Tibial nerve (tissue), 4 donors: ENCODE results near the gene ROGDI. TPM values are rescaled to one million over a fixed set of nuclear protein-coding genes. Genes with fewer than 3 reads are reported as not detected.

ENCODE experiments used
- DNase-seq, 2 donors: peaks; one replicate each; pipeline ENCODE4 v3.0.0-alpha.2; 2019; ENCODE audit warnings: low spot score in 2 of 2
- H3K27ac ChIP-seq, 4 donors: fragments of 200-600 bp; sonication (generic) in 3 of 4; one replicate each; pipeline ENCODE4 v1.5.1; 2017 to 2019; ENCODE audit warnings: mild to moderate bottlenecking in 1 of 4
- H3K27me3 ChIP-seq, 2 donors: fragments of 200-600 bp; sonication (generic) in 1 of 2; one replicate each; pipeline versions ENCODE4 v1.5.1 to v1.6.0; 2017 to 2019
- H3K36me3 ChIP-seq, 3 donors: fragments of 200-600 bp; sonication (generic); one replicate each; pipeline ENCODE4 v1.5.1; 2018 to 2019
- H3K4me1 ChIP-seq, 4 donors: fragments of 200-600 bp; sonication (generic) in 3 of 4; one replicate each; pipeline ENCODE4 v1.5.1; 2017 to 2019
- H3K4me3 ChIP-seq, 4 donors: fragments of 200-600 bp; sonication (generic) in 3 of 4; one replicate each; pipeline ENCODE4 v1.5.1; 2017 to 2019; ENCODE audit warnings: mild to moderate bottlenecking in 1 of 4, moderate library complexity in 1 of 4
- H3K9me3 ChIP-seq, 4 donors: fragments of 200-600 bp; sonication (generic) in 3 of 4; one replicate each; pipeline ENCODE4 v1.5.1; 2017 to 2019
- CTCF ChIP-seq, 5 experiments: fragments of 200-600 bp in 3 of 5; fragments of 450-650 bp in 2 of 5; sonication (generic) in 3 of 5; IDR thresholded peaks; one replicate each; pipeline ENCODE4 v1.5.1; 2016 to 2019; ENCODE audit warnings: antibody characterized with exemption in 5 of 5, mild to moderate bottlenecking in 3 of 5, moderate library complexity in 2 of 5
- EP300 ChIP-seq, 2 donors: sonication (generic); formaldehyde crosslinking; IDR thresholded peaks; one replicate each; pipeline ENCODE4 v1.6.1; 2017; ENCODE audit warnings: antibody characterized with exemption in 2 of 2, mild to moderate bottlenecking in 1 of 2
- POLR2A ChIP-seq, 2 donors: fragments of 450-650 bp; IDR thresholded peaks; one replicate each; pipeline ENCODE4 v1.6.1; 2017; ENCODE audit warnings: antibody characterized with exemption in 2 of 2, mild to moderate bottlenecking in 2 of 2, moderate library complexity in 2 of 2
- WGBS, 2 donors: methylation state at CpG; one replicate each; pipeline ENCODE4 v1.1.5; 2018; 5-methylcytosine and 5-hydroxymethylcytosine counted together
- total RNA-seq, 4 donors: library from RNA; depleted of rRNA; stranded (reverse); fragments of >200 nt; gene quantifications; one replicate each; pipeline ENCODE4 v1.1.0, GENCODE V29; 2016

ROGDI gene
- total RNA-seq, 4 donors from 2014 or later = 10.5 to 28.5 (median 16.8) TPM

DNA sequence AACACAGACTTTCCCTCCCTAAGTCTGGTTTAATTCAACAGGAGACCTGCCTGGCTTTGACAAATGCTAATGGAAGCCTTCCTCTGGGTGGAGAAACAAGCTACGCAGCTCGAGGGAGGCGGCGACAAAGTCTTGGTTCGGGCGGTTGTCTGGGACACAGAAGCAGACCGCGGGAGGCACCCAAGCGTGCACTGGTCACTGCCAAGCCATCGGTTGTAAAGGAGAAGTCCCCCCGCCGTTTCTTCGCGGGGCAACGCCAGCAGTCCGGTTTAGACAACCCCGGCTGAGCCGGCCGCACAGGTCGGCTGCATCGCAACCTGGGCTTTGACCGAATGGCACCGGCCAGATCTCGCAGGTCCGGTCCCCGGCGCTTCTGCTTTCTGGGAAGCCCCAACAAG is 44.1 kb upstream of the ROGDI start:
- WGBS, 2 donors = 0% methylated on average over 20 to 24 of the region's 27 CpGs
- peaks cover 0 to 52% (median 39%) of the 10 kb centered on the region in 4 donors for H3K4me1 ChIP-seq
- peaks cover 0 to 37% (median 9%) of the 10 kb centered on the region in 3 donors for H3K36me3 ChIP-seq
- H3K27me3 ChIP-seq = no peaks in the 10 kb centered on the region
- H3K27ac ChIP-seq = peak overlapping the region; percentile 67 to 99 (median 94)
- TF ChIP-seq EP300 (IDR thresholded peaks at IDR 0.05) (no peak), CTCF (IDR thresholded peaks at IDR 0.05) (no peak), POLR2A (IDR thresholded peaks at IDR 0.05) (no peak)
- H3K9me3 ChIP-seq = no peaks in the 10 kb centered on the region
- DNase-seq = peak in 1 of 2 donors; percentile 18
- H3K4me3 ChIP-seq = peak overlapping the region; percentile 63 to 95 (median 88)

- Histone ChIP-seq H3K27ac (no peak overlapping the region), H3K36me3 (peaks cover 2 to 91% (median 23%) of the 10 kb centered on the region in 3 donors), H3K27me3 (no peaks in the 10 kb centered on the region), H3K9me3 (no peaks in the 10 kb centered on the region), H3K4me3 (no peak overlapping the region), H3K4me1 (peaks cover 0 to 14% (median 11%) of the 10 kb centered on the region in 4 donors)
- 74 to 77% methylated on average over 5 of the region's 5 CpGs for WGBS, 2 donors
- DNase-seq = no peak
- TF ChIP-seq EP300 (IDR thresholded peaks at IDR 0.05) = no peak
- no peak for TF ChIP-seq POLR2A (IDR thresholded peaks at IDR 0.05)
- TF ChIP-seq CTCF (IDR thresholded peaks at IDR 0.05) = no peak
Observed at GRCh38 chr16:4840984-4841383, 38.6 kb upstream of the ROGDI start.

DNA sequence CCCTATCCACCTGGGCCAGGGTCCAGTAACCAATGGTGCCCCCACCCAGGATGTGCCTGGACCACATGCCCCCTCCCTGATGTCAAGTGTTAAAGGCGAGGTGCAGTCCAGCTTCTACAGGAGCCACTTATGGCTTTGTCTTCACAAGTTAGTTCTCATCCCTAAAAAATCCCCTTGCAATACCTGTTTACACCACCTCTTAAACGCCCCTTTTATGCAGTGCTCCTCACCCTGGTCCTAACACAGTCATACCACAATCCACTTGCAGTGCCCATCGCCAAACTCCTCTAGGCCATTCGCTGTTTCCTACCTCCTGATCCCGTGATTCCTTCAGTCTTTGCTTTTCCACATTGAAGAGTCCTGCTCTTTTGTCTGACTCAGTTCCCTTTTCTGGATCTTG is 37.5 kb upstream of the ROGDI start:
- TF ChIP-seq POLR2A (IDR thresholded peaks at IDR 0.05) (no peak), EP300 (IDR thresholded peaks at IDR 0.05) (no peak), CTCF (IDR thresholded peaks at IDR 0.05) (no peak)
- Histone ChIP-seq H3K27ac (no peak overlapping the region), H3K4me3 (no peak overlapping the region), H3K9me3 (no peaks in the 10 kb centered on the region), H3K4me1 (peaks cover 0 to 3% (median under 1%) of the 10 kb centered on the region in 4 donors), H3K36me3 (peaks cover 2 to 97% (median 23%) of the 10 kb centered on the region in 3 donors), H3K27me3 (no peaks in the 10 kb centered on the region)
- no peak for DNase-seq
- WGBS, 2 donors = 85 to 88% methylated on average over 5 of the region's 5 CpGs

GRCh38 chr16:4837733-4838501 is 35.5 kb upstream of the ROGDI start:
- Histone ChIP-seq H3K27me3 (no peaks in the 10 kb centered on the region), H3K4me3 (no peak overlapping the region), H3K36me3 (peaks cover 2 to 96% (median 19%) of the 10 kb centered on the region in 3 donors), H3K9me3 (no peaks in the 10 kb centered on the region), H3K4me1 (no peaks in the 10 kb centered on the region), H3K27ac (no peak overlapping the region)
- WGBS, 2 donors = 87 to 92% methylated on average over 13 of the region's 13 CpGs
- TF ChIP-seq POLR2A (IDR thresholded peaks at IDR 0.05) (no peak), EP300 (IDR thresholded peaks at IDR 0.05) (no peak), CTCF (IDR thresholded peaks at IDR 0.05) (no peak)
- no peak for DNase-seq

DNA sequence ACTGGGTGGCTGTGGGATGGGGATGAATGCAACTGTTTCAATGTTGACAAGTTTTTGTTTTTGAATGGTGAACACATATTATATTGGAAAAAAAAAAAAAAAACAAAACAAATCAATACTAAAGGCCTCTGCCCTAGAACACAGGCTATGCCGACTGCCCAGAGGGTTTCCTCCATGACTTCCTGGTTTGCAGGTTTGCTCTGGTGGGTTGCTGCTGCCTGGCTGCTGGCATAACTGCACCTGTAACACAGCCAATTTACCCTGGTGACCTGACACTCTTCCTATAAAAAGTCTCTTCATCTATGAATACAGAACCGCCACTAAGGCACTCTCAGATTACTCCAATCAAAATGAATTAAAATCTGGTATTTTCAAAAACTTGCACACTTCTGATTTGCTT is 34.3 kb upstream of the ROGDI start:
- Histone ChIP-seq H3K27me3 (no peaks in the 10 kb centered on the region), H3K27ac (no peak overlapping the region), H3K4me1 (no peaks in the 10 kb centered on the region), H3K4me3 (no peak overlapping the region), H3K9me3 (no peaks in the 10 kb centered on the region), H3K36me3 (peaks cover 2 to 96% (median 24%) of the 10 kb centered on the region in 3 donors)
- no peak for TF ChIP-seq EP300 (IDR thresholded peaks at IDR 0.05)
- no peak for TF ChIP-seq POLR2A (IDR thresholded peaks at IDR 0.05)
- TF ChIP-seq CTCF (IDR thresholded peaks at IDR 0.05) = no peak
- WGBS, 2 donors = 88 to 93% methylated on average over 2 of the region's 2 CpGs
- no peak for DNase-seq
